Stimulated activated naive CD4-positive, alpha-beta T cell (primary cell): ENCODE data around the gene GH1.
A peak's percentile ranks its signal among the peaks of the same experiment; 100 is the strongest.
"Not testable (repeated sequence)": the region's sequence is repeated elsewhere in the genome, so short reads cannot be mapped to it uniquely, and the experiment has no call there.

Experiments
- DNase-seq, 6 experiments: peaks; one replicate each; lab custom pipeline; 2025; lab: John Stamatoyannopoulos, UW

GH1 gene

GRCh38 chr17:63926164-63926563 lies 7.5 kb upstream of the GH1 start:
- DNase-seq = no peak

- no peak for DNase-seq
Measured at GRCh38 chr17:63925615-63926014, 7.0 kb upstream of the GH1 start.

- not testable (repeated sequence) for DNase-seq
Measured at GRCh38 chr17:63922402-63922801, 3.8 kb upstream of the GH1 start.

- not testable (repeated sequence) for DNase-seq
Measured at GRCh38 chr17:63920779-63921178, 2.1 kb upstream of the GH1 start.

GRCh38 chr17:63920050-63920449 lies 1.4 kb upstream of the GH1 start:
- not testable (repeated sequence) for DNase-seq

- peak; percentile 46 to 79 (median 53) for DNase-seq
Measured at GRCh38 chr17:63919311-63919723, 678 bp upstream of the GH1 start.

- DNase-seq = no peak
Measured at GRCh38 chr17:63918305-63918704, 334 bp downstream of the GH1 start.

- DNase-seq = no peak
Measured at GRCh38 chr17:63917646-63918045, 993 bp downstream of the GH1 start.

- DNase-seq = not testable (repeated sequence)
Measured at GRCh38 chr17:63917206-63917605, 1.4 kb downstream of the GH1 start.

GRCh38 chr17:63916566-63917185 lies 2.0 kb downstream of the GH1 start:
- no peak for DNase-seq

GRCh38 chr17:63915753-63916152 lies 2.9 kb downstream of the GH1 start:
- not testable (repeated sequence) for DNase-seq

GRCh38 chr17:63914471-63914870 lies 4.2 kb downstream of the GH1 start:
- no peak for DNase-seq

- DNase-seq = peak; percentile 4 to 75 (median 45)
Measured at GRCh38 chr17:63911657-63912100, 7.0 kb downstream of the GH1 start.

- DNase-seq = no peak
Measured at GRCh38 chr17:63911041-63911635, 7.5 kb downstream of the GH1 start, which contains the start of gene CSHL1. Gene CSHL1, minus strand, starts transcription at chr17:63911258. Its CDS starts 62 bp downstream, at chr17:63911196.

GRCh38 chr17:63910096-63910495 lies 8.5 kb downstream of the GH1 start:
- no peak for DNase-seq

GRCh38 chr17:63909586-63909985 lies 9.1 kb downstream of the GH1 start:
- not testable (repeated sequence) for DNase-seq

- not testable (repeated sequence) for DNase-seq
Measured at GRCh38 chr17:63907161-63907778, 11.4 kb downstream of the GH1 start.

GRCh38 chr17:63904796-63905195 lies 13.8 kb downstream of the GH1 start:
- DNase-seq = not testable (repeated sequence)

- DNase-seq = peak in 3 of 6 experiments; percentile 5 to 49 (median 35)
Measured at GRCh38 chr17:63903787-63904201, 14.8 kb downstream of the GH1 start.

- not testable (repeated sequence) for DNase-seq
Measured at GRCh38 chr17:63901971-63902370, 16.7 kb downstream of the GH1 start.

GRCh38 chr17:63898899-63899798 lies 19.5 kb downstream of the GH1 start:
- not testable (repeated sequence) for DNase-seq
